HepG2 (cell line): ENCODE data around the gene BLOC1S4. TPM values are rescaled to one million over a fixed set of nuclear protein-coding genes. Genes with fewer than 3 reads are reported as not detected.

Source experiments
- ARNT ChIP-seq: fragments of 450-650 bp; IDR thresholded peaks from 2 replicates; pipeline ENCODE4 v1.6.1; 2017
- ATRX ChIP-seq: sonication (generic); formaldehyde crosslinking; IDR thresholded peaks from 2 replicates; pipeline ENCODE4 v1.4.0; 2020; ENCODE audit warnings: missing genetic modification reagents, borderline replicate concordance
- CCAR2 ChIP-seq: fragments of 200-400 bp; formaldehyde crosslinking; optimal IDR thresholded peaks from 2 replicates; pipeline ENCODE3; 2018; ENCODE audit warnings: low read depth, mild to moderate bottlenecking, low read length, moderate library complexity
- HNF1B ChIP-seq: sonication (generic); formaldehyde crosslinking; IDR thresholded peaks from 2 replicates; pipeline ENCODE4 v1.5.1; 2020; ENCODE audit warnings: mild to moderate bottlenecking, moderate library complexity, missing genetic modification reagents
- MZF1 ChIP-seq: sonication (generic); formaldehyde crosslinking; IDR thresholded peaks from 2 replicates; pipeline ENCODE4 v1.8.1; 2023; ENCODE audit warnings: mild to moderate bottlenecking, missing genetic modification reagents, borderline replicate concordance
- POLR2G ChIP-seq: fragments of 200-400 bp; formaldehyde crosslinking; IDR thresholded peaks from 2 replicates; pipeline ENCODE4 v1.6.1; 2018; ENCODE audit warnings: mild to moderate bottlenecking, low read depth, low read length, moderate library complexity
- SRSF9 ChIP-seq: fragments of 200-400 bp; formaldehyde crosslinking; IDR thresholded peaks from 2 replicates; pipeline ENCODE4 v1.6.1; 2018; ENCODE audit warnings: borderline replicate concordance, mild to moderate bottlenecking, low read depth, low read length; ENCODE audit not compliant: insufficient read depth, poor library complexity, severe bottlenecking
- ZBTB3 ChIP-seq: sonication (generic); formaldehyde crosslinking; IDR thresholded peaks from 2 replicates; pipeline ENCODE4 v1.4.0; 2020; ENCODE audit warnings: low read depth, mild to moderate bottlenecking, moderate library complexity, missing genetic modification reagents, borderline replicate concordance
- ZNF17 ChIP-seq: sonication (generic); formaldehyde crosslinking; IDR thresholded peaks from 2 replicates; pipeline ENCODE4 v1.5.0; 2020; ENCODE audit warnings: mild to moderate bottlenecking, missing genetic modification reagents
- ZNF784 ChIP-seq: sonication (generic); formaldehyde crosslinking; IDR thresholded peaks from 2 replicates; pipeline ENCODE4 v1.5.1; 2020; ENCODE audit warnings: missing genetic modification reagents, mild to moderate bottlenecking, borderline replicate concordance
- ZSCAN9 ChIP-seq: IDR thresholded peaks from 2 replicates; pipeline ENCODE4 v1.6.1; 2016; ENCODE audit warnings: borderline replicate concordance
- polyA plus RNA-seq, 8 experiments: library from polyadenylated mRNA; depleted of rRNA in 3 of 8; stranded (reverse) in 7 of 8; unstranded in 1 of 8; fragments of >200 nt; fragmentation: Illumina TruSeq in 4 of 8; extraction: Trizol in 4 of 8; gene quantifications; 2 replicates each; pipeline versions ENCODE4 v1.2.1 to v1.2.3, GENCODE V29; 2011 to 2016; ENCODE audit warnings: low read depth in 4 of 8, missing spikeins in 1 of 8, mixed read lengths in 1 of 8; ENCODE audit not compliant: insufficient read depth in 1 of 8
- total RNA-seq, 5 experiments: library from RNA; depleted of rRNA; stranded (reverse); fragments of >200 nt; fragmentation: Illumina TruSeq; extraction: Trizol; gene quantifications; 2 replicates each; pipeline ENCODE4 v1.2.3, GENCODE V29; 2016; ENCODE audit warnings: low read depth in 1 of 5
- TF ChIP-seq, protein P1 (sequence below): IDR thresholded peaks from 2 replicates; pipeline ENCODE4 v1.6.1; 2018; ENCODE audit warnings: missing genetic modification reagents, mild to moderate bottlenecking, missing compliant biosample characterization
- TF ChIP-seq, protein P2 (sequence below): sonication (generic); formaldehyde crosslinking; IDR thresholded peaks from 2 replicates; pipeline ENCODE4 v1.4.0; 2020; ENCODE audit warnings: missing genetic modification reagents
- TF ChIP-seq, protein P3 (sequence below): IDR thresholded peaks from 2 replicates; pipeline ENCODE4 v1.6.1; 2016; ENCODE audit warnings: missing genetic modification reagents, missing compliant biosample characterization

BLOC1S4 gene
- total and polyA plus RNA-seq, 2 of the 13 experiments (the other 11 are each of a cell fraction or from before 2014, with no cell fraction given) = 15.5 to 20.9 TPM

DNA sequence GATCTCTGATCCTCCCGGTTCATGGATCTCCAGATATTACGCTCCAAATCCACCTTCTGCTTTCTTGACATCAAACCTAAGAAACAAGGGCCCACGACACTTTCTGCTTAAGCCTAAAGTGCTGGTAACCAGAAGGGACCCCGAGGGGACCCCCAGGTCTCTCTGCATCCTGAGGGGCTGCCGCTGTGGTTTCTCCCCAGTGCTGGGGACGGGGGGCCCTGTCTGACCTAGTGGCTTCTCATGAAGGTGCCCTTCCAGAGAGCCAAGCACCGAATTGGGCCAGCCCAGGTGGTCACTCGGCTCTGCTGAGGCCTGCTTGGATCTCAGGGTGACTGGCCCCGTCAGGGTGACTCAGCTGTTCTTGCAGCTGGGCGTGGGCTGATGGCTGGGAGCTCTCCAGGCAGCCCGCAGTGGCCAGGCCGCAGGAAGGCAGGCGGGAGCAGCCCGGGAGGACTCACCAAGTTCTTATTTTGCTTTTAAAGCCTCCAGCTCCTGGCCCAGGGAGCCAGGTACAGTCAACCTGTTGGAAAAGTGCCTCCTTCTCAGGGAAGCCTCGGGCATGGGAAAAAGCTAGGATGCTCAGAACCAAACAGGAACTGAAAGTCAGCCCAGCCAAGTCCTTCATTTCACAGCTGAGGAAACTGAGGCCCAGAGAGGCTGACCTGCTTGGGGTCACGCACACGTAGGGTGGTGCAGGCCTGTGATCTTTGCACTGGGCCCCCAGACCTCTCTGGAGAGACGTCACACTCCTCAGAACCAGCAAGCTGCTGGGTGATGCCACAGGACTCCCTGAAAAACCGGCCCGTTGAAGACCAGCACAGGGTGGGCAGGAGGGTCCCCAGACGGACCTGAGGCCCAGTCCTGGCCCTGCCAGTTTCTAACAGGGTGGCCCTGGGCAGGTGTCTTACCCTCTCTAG, 16.7 kb downstream of the BLOC1S4 start (continued):
- no peak for TF ChIP-seq ZNF17 (CRISPR knock-in tag)
- TF ChIP-seq ZSCAN9 (CRISPR knock-in tag) = no peak
- no peak for TF ChIP-seq ZNF784
- TF ChIP-seq, protein P1, sequence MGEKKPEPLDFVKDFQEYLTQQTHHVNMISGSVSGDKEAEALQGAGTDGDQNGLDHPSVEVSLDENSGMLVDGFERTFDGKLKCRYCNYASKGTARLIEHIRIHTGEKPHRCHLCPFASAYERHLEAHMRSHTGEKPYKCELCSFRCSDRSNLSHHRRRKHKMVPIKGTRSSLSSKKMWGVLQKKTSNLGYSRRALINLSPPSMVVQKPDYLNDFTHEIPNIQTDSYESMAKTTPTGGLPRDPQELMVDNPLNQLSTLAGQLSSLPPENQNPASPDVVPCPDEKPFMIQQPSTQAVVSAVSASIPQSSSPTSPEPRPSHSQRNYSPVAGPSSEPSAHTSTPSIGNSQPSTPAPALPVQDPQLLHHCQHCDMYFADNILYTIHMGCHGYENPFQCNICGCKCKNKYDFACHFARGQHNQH (CRISPR knock-in tag) = peak; percentile 64; the same call in 1 of the 2 replicates
- TF ChIP-seq HNF1B (CRISPR knock-in tag) = no peak
- no peak for TF ChIP-seq CCAR2
- TF ChIP-seq, protein P2, sequence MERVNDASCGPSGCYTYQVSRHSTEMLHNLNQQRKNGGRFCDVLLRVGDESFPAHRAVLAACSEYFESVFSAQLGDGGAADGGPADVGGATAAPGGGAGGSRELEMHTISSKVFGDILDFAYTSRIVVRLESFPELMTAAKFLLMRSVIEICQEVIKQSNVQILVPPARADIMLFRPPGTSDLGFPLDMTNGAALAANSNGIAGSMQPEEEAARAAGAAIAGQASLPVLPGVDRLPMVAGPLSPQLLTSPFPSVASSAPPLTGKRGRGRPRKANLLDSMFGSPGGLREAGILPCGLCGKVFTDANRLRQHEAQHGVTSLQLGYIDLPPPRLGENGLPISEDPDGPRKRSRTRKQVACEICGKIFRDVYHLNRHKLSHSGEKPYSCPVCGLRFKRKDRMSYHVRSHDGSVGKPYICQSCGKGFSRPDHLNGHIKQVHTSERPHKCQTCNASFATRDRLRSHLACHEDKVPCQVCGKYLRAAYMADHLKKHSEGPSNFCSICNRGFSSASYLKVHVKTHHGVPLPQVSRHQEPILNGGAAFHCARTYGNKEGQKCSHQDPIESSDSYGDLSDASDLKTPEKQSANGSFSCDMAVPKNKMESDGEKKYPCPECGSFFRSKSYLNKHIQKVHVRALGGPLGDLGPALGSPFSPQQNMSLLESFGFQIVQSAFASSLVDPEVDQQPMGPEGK (CRISPR knock-in tag) = no peak
- TF ChIP-seq, protein P3, sequence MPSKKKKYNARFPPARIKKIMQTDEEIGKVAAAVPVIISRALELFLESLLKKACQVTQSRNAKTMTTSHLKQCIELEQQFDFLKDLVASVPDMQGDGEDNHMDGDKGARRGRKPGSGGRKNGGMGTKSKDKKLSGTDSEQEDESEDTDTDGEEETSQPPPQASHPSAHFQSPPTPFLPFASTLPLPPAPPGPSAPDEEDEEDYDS (CRISPR knock-in tag) = peak; percentile 40; the same call in 1 of the 2 replicates
- TF ChIP-seq SRSF9 = no peak
- no peak for TF ChIP-seq ATRX (CRISPR knock-in tag)
- TF ChIP-seq POLR2G = peak; percentile 91
- no peak for TF ChIP-seq ZBTB3
- TF ChIP-seq MZF1 (CRISPR knock-in tag) = no peak
- TF ChIP-seq ARNT = no peak
